ENCODE results near the gene FAM227B.
"Not testable (repeated sequence)": the region's sequence is repeated elsewhere in the genome, so short reads cannot be mapped to it uniquely, and the experiment has no call there.

The FAM227B gene

GRCh38 chr15:49379996-49380395, 240.6 kb downstream of the FAM227B start:
- no peak for DNase-seq (ENCODE audit: low read depth in 2 of 2)

- DNase-seq (ENCODE audit: low read depth in 2 of 2) = no peak
Measured at GRCh38 chr15:49372366-49372765, 248.3 kb downstream of the FAM227B start.

GRCh38 chr15:49370782-49371181, 249.8 kb downstream of the FAM227B start:
- no peak for DNase-seq (ENCODE audit: low read depth in 2 of 2)

- DNase-seq (ENCODE audit: low read depth in 2 of 2) = no peak
Measured at GRCh38 chr15:49366496-49366895, 254.1 kb downstream of the FAM227B start.

GRCh38 chr15:49361370-49361769, 259.2 kb downstream of the FAM227B start:
- DNase-seq (ENCODE audit: low read depth in 2 of 2) = no peak

- not testable (repeated sequence) for DNase-seq (ENCODE audit: low read depth in 2 of 2)
Measured at GRCh38 chr15:49354439-49354838, 266.2 kb downstream of the FAM227B start.

GRCh38 chr15:49343546-49343945, 277.1 kb downstream of the FAM227B start:
- DNase-seq (ENCODE audit: low read depth in 2 of 2) = no peak

- DNase-seq (ENCODE audit: low read depth in 2 of 2) = no peak
Measured at GRCh38 chr15:49339656-49340055, 281.0 kb downstream of the FAM227B start.

- no peak for DNase-seq (ENCODE audit: low read depth in 2 of 2)
Measured at GRCh38 chr15:49331951-49332350, 288.7 kb downstream of the FAM227B start.

- DNase-seq (ENCODE audit: low read depth in 2 of 2) = no peak
Measured at GRCh38 chr15:49331442-49331841, 289.2 kb downstream of the FAM227B start.

GRCh38 chr15:49330166-49330565, 290.5 kb downstream of the FAM227B start:
- no peak for DNase-seq (ENCODE audit: low read depth in 2 of 2)

- DNase-seq (ENCODE audit: low read depth in 2 of 2) = no peak
Measured at GRCh38 chr15:49328941-49329340, 291.7 kb downstream of the FAM227B start.

GRCh38 chr15:49327927-49328326, 292.7 kb downstream of the FAM227B start:
- no peak for DNase-seq (ENCODE audit: low read depth in 2 of 2)

GRCh38 chr15:49323207-49323606, 297.4 kb downstream of the FAM227B start:
- no peak for DNase-seq (ENCODE audit: low read depth in 2 of 2)

- DNase-seq (ENCODE audit: low read depth in 2 of 2) = no peak
Measured at GRCh38 chr15:49320351-49320750, 300.3 kb downstream of the FAM227B start.

GRCh38 chr15:49315391-49315823, 305.2 kb downstream of the FAM227B start:
- no peak for DNase-seq (ENCODE audit: low read depth in 2 of 2)

- no peak for DNase-seq (ENCODE audit: low read depth in 2 of 2)
Measured at GRCh38 chr15:49314716-49315115, 305.9 kb downstream of the FAM227B start.

GRCh38 chr15:49313650-49314049, 307.0 kb downstream of the FAM227B start:
- no peak for DNase-seq (ENCODE audit: low read depth in 2 of 2)

GRCh38 chr15:49309889-49310288, 310.7 kb downstream of the FAM227B start:
- DNase-seq (ENCODE audit: low read depth in 2 of 2) = no peak

- no peak for DNase-seq (ENCODE audit: low read depth in 2 of 2)
Measured at GRCh38 chr15:49308686-49309085, 311.9 kb downstream of the FAM227B start.

- DNase-seq (ENCODE audit: low read depth in 2 of 2) = no peak
Measured at GRCh38 chr15:49306551-49306950, 314.1 kb downstream of the FAM227B start.

- DNase-seq (ENCODE audit: low read depth in 2 of 2) = no peak
Measured at GRCh38 chr15:49303003-49303402, 317.6 kb downstream of the FAM227B start.

- DNase-seq (ENCODE audit: low read depth in 2 of 2) = no peak
Measured at GRCh38 chr15:49301562-49301961, 319.1 kb downstream of the FAM227B start.

GRCh38 chr15:49300856-49301255, 319.8 kb downstream of the FAM227B start:
- DNase-seq (ENCODE audit: low read depth in 2 of 2) = no peak

GRCh38 chr15:49297584-49297983, 323.0 kb downstream of the FAM227B start:
- no peak for DNase-seq (ENCODE audit: low read depth in 2 of 2)

Data from stimulated activated CD4-positive, alpha-beta T cell treated with anti-CD3 and anti-CD28 coated beads, Interleukin-4, amount 100 ng/mL, for 48 hours (primary cell).